ENCODE measurements around the gene CAMTA1.

The CAMTA1 gene

GRCh38 chr1:7644961-7645750 is 859.9 kb downstream of the CAMTA1 start:
- H3K9ac ChIP-seq (ENCODE audit: low read length): no peak overlapping the region
- no peak overlapping the region for H3K4me2 ChIP-seq (ENCODE audit: low read depth, low read length, poor library complexity, severe bottlenecking)
- no peak overlapping the region for H3K27ac ChIP-seq (ENCODE audit: low read depth, low read length)
- no peaks in the 10 kb centered on the region for H3K9me2 ChIP-seq (replicated peaks; ENCODE audit: insufficient read depth, low read length)
- H3F3A ChIP-seq (ENCODE audit: insufficient read depth): no peaks in the 10 kb centered on the region
- H3K79me2 ChIP-seq (ENCODE audit: insufficient read depth, low read length): no peaks in the 10 kb centered on the region
- H3K9me3 ChIP-seq (ENCODE audit: insufficient read depth, low read length): no peaks in the 10 kb centered on the region
- no peaks in the 10 kb centered on the region for H3K27me3 ChIP-seq (ENCODE audit: low read length)
- TF ChIP-seq EZH2phosphoT487 (conservative IDR thresholded peaks at IDR 0.05; ENCODE audit: low read length): no peak
- TF ChIP-seq, protein P1, sequence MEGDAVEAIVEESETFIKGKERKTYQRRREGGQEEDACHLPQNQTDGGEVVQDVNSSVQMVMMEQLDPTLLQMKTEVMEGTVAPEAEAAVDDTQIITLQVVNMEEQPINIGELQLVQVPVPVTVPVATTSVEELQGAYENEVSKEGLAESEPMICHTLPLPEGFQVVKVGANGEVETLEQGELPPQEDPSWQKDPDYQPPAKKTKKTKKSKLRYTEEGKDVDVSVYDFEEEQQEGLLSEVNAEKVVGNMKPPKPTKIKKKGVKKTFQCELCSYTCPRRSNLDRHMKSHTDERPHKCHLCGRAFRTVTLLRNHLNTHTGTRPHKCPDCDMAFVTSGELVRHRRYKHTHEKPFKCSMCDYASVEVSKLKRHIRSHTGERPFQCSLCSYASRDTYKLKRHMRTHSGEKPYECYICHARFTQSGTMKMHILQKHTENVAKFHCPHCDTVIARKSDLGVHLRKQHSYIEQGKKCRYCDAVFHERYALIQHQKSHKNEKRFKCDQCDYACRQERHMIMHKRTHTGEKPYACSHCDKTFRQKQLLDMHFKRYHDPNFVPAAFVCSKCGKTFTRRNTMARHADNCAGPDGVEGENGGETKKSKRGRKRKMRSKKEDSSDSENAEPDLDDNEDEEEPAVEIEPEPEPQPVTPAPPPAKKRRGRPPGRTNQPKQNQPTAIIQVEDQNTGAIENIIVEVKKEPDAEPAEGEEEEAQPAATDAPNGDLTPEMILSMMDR (IDR thresholded peaks at IDR 0.05; ENCODE audit: insufficient read depth, low read length, poor library complexity, severe bottlenecking): no peak
- H4K20me1 ChIP-seq (ENCODE audit: low read depth, low read length): no peaks in the 10 kb centered on the region
- no peak overlapping the region for H2AFZ ChIP-seq (ENCODE audit: low read depth, low read length, severe bottlenecking)
- no peaks in the 10 kb centered on the region for H3K36me3 ChIP-seq (ENCODE audit: low read length)
- no peak overlapping the region for H3K4me3 ChIP-seq (ENCODE audit: insufficient read depth, low read length, poor library complexity, severe bottlenecking)

- H3K79me2 ChIP-seq (ENCODE audit: insufficient read depth, low read length): no peaks in the 10 kb centered on the region
- H3K36me3 ChIP-seq (ENCODE audit: low read length): no peaks in the 10 kb centered on the region
- H3K4me3 ChIP-seq (ENCODE audit: insufficient read depth, low read length, poor library complexity, severe bottlenecking): no peak overlapping the region
- no peaks in the 10 kb centered on the region for H4K20me1 ChIP-seq (ENCODE audit: low read depth, low read length)
- TF ChIP-seq, protein P1 (IDR thresholded peaks at IDR 0.05; ENCODE audit: insufficient read depth, low read length, poor library complexity, severe bottlenecking): no peak
- no peak for TF ChIP-seq EZH2phosphoT487 (conservative IDR thresholded peaks at IDR 0.05; ENCODE audit: low read length)
- H3F3A ChIP-seq (ENCODE audit: insufficient read depth): no peaks in the 10 kb centered on the region
- no peak overlapping the region for H3K4me2 ChIP-seq (ENCODE audit: low read depth, low read length, poor library complexity, severe bottlenecking)
- no peaks in the 10 kb centered on the region for H3K9me3 ChIP-seq (ENCODE audit: insufficient read depth, low read length)
- H2AFZ ChIP-seq (ENCODE audit: low read depth, low read length, severe bottlenecking): no peak overlapping the region
- H3K9ac ChIP-seq (ENCODE audit: low read length): no peak overlapping the region
- H3K9me2 ChIP-seq (replicated peaks; ENCODE audit: insufficient read depth, low read length): no peaks in the 10 kb centered on the region
- no peaks in the 10 kb centered on the region for H3K27me3 ChIP-seq (ENCODE audit: low read length)
- no peak overlapping the region for H3K27ac ChIP-seq (ENCODE audit: low read depth, low read length)
Observed at GRCh38 chr1:7645751-7646048, 860.4 kb downstream of the CAMTA1 start.

GRCh38 chr1:7646164-7646563 is 860.9 kb downstream of the CAMTA1 start:
- Histone ChIP-seq H3K27me3 (ENCODE audit: low read length) (no peaks in the 10 kb centered on the region), H3K79me2 (ENCODE audit: insufficient read depth, low read length) (no peaks in the 10 kb centered on the region), H3K9ac (ENCODE audit: low read length) (no peak overlapping the region), H3K4me2 (ENCODE audit: low read depth, low read length, poor library complexity, severe bottlenecking) (no peak overlapping the region), H4K20me1 (ENCODE audit: low read depth, low read length) (no peaks in the 10 kb centered on the region), H3K27ac (ENCODE audit: low read depth, low read length) (no peak overlapping the region), H3F3A (ENCODE audit: insufficient read depth) (no peaks in the 10 kb centered on the region), H3K9me2 (replicated peaks; ENCODE audit: insufficient read depth, low read length) (no peaks in the 10 kb centered on the region), H3K9me3 (ENCODE audit: insufficient read depth, low read length) (no peaks in the 10 kb centered on the region), H3K4me3 (ENCODE audit: insufficient read depth, low read length, poor library complexity, severe bottlenecking) (no peak overlapping the region), H3K36me3 (ENCODE audit: low read length) (no peaks in the 10 kb centered on the region), H2AFZ (ENCODE audit: low read depth, low read length, severe bottlenecking) (no peak overlapping the region)
- TF ChIP-seq EZH2phosphoT487 (conservative IDR thresholded peaks at IDR 0.05; ENCODE audit: low read length): no peak
- TF ChIP-seq, protein P1 (IDR thresholded peaks at IDR 0.05; ENCODE audit: insufficient read depth, low read length, poor library complexity, severe bottlenecking): no peak

Data from SU-DHL-6 (cell line).